SK-N-SH treated with all-trans-retinoic acid at 6 μM for 48 hours (cell line): ENCODE measurements around the gene CHST15.

ENCODE experiments used
- ATAC-seq: fragments of 200-7000 bp; cut with Tn5 transposase; 3 replicates; pipeline ENCODE4 v1.9.1; 2020; ENCODE audit warnings: mild to moderate bottlenecking, moderate library complexity
- ARNTL ChIP-seq: fragments of 450-650 bp; formaldehyde crosslinking; IDR thresholded peaks from 2 replicates; pipeline ENCODE4 v1.5.0; 2020; ENCODE audit warnings: low read depth, mild to moderate bottlenecking, moderate library complexity, borderline replicate concordance
- BACH2 ChIP-seq: fragments of 250-450 bp; sonication (Bioruptor Pico); IDR thresholded peaks from 2 replicates; pipeline ENCODE4 v1.9.0; 2021; ENCODE audit warnings: mild to moderate bottlenecking, borderline replicate concordance
- CSDC2 ChIP-seq: fragments of 250-450 bp; sonication (Bioruptor Pico); IDR thresholded peaks from 2 replicates; pipeline ENCODE4 v1.5.0; 2020; ENCODE audit warnings: mild to moderate bottlenecking, moderate library complexity
- ESRRG ChIP-seq: fragments of 250-450 bp; sonication (Bioruptor Pico); IDR thresholded peaks from 2 replicates; pipeline ENCODE4 v1.6.1; 2021; ENCODE audit warnings: mild to moderate bottlenecking
- GLIS3 ChIP-seq: fragments of 250-450 bp; sonication (Bioruptor Pico); IDR thresholded peaks from 2 replicates; pipeline ENCODE4 v1.5.0; 2020; ENCODE audit warnings: mild to moderate bottlenecking, moderate library complexity
- OSR1 ChIP-seq: fragments of 250-450 bp; sonication (Bioruptor Pico); IDR thresholded peaks from 2 replicates; pipeline ENCODE4 v1.8.0; 2022; ENCODE audit warnings: moderate library complexity, mild to moderate bottlenecking, inconsistent platforms
- PPARA ChIP-seq: fragments of 250-450 bp; sonication (Bioruptor Pico); IDR thresholded peaks from 2 replicates; pipeline ENCODE4 v1.5.0; 2020; ENCODE audit warnings: mild to moderate bottlenecking, borderline replicate concordance
- RARB ChIP-seq: fragments of 250-450 bp; sonication (Bioruptor Pico); IDR thresholded peaks from 2 replicates; pipeline ENCODE4 v1.8.0; 2021; ENCODE audit warnings: mild to moderate bottlenecking, moderate library complexity
- SNAI2 ChIP-seq: fragments of 250-450 bp; sonication (Bioruptor Pico); IDR thresholded peaks from 2 replicates; pipeline ENCODE4 v1.5.0; 2020; ENCODE audit warnings: mild to moderate bottlenecking, moderate library complexity
- ZC3H10 ChIP-seq: fragments of 250-450 bp; sonication (Bioruptor Pico); IDR thresholded peaks from 2 replicates; pipeline ENCODE4 v1.5.1; 2021; ENCODE audit warnings: mild to moderate bottlenecking, moderate library complexity
- ZFP30 ChIP-seq: fragments of 450-650 bp; formaldehyde crosslinking; IDR thresholded peaks from 2 replicates; pipeline ENCODE4 v1.5.0; 2022; ENCODE audit warnings: mild to moderate bottlenecking, moderate library complexity
- ZNF565 ChIP-seq: fragments of 450-650 bp; formaldehyde crosslinking; conservative IDR thresholded peaks from 2 replicates; pipeline ENCODE4 v1.5.0; 2020; ENCODE audit warnings: low read depth, mild to moderate bottlenecking, moderate library complexity
- ZNF70 ChIP-seq: fragments of 450-650 bp; formaldehyde crosslinking; IDR thresholded peaks from 2 replicates; pipeline ENCODE4 v1.5.0; 2020; ENCODE audit warnings: mild to moderate bottlenecking, moderate library complexity
- ZNF8 ChIP-seq: fragments of 450-650 bp; formaldehyde crosslinking; IDR thresholded peaks from 2 replicates; pipeline ENCODE4 v1.5.0; 2020; ENCODE audit warnings: mild to moderate bottlenecking, moderate library complexity
- TF ChIP-seq, protein P1 (sequence below): fragments of 250-450 bp; sonication (Bioruptor Pico); IDR thresholded peaks from 2 replicates; pipeline ENCODE4 v1.5.0; 2020; ENCODE audit warnings: mild to moderate bottlenecking, moderate library complexity
- TF ChIP-seq, protein P2 (sequence below): fragments of 250-450 bp; sonication (Bioruptor Pico); IDR thresholded peaks from 2 replicates; pipeline ENCODE4 v1.8.0; 2021; ENCODE audit warnings: low read depth, mild to moderate bottlenecking, moderate library complexity, borderline replicate concordance
- TF ChIP-seq, protein P3 (sequence below): fragments of 250-450 bp; sonication (Bioruptor Pico); IDR thresholded peaks from 2 replicates; pipeline ENCODE4 v1.5.1; 2021; ENCODE audit warnings: mild to moderate bottlenecking, moderate library complexity
- TF ChIP-seq, protein P4 (sequence below): fragments of 250-450 bp; sonication (Bioruptor Pico); IDR thresholded peaks from 2 replicates; pipeline ENCODE4 v1.5.1; 2020; ENCODE audit warnings: low read depth, mild to moderate bottlenecking, moderate library complexity
- TF ChIP-seq, protein P5 (sequence below): fragments of 250-450 bp; sonication (Bioruptor Pico); IDR thresholded peaks from 2 replicates; pipeline ENCODE4 v1.8.0; 2020; ENCODE audit warnings: mild to moderate bottlenecking, moderate library complexity, borderline replicate concordance

CHST15 gene

DNA sequence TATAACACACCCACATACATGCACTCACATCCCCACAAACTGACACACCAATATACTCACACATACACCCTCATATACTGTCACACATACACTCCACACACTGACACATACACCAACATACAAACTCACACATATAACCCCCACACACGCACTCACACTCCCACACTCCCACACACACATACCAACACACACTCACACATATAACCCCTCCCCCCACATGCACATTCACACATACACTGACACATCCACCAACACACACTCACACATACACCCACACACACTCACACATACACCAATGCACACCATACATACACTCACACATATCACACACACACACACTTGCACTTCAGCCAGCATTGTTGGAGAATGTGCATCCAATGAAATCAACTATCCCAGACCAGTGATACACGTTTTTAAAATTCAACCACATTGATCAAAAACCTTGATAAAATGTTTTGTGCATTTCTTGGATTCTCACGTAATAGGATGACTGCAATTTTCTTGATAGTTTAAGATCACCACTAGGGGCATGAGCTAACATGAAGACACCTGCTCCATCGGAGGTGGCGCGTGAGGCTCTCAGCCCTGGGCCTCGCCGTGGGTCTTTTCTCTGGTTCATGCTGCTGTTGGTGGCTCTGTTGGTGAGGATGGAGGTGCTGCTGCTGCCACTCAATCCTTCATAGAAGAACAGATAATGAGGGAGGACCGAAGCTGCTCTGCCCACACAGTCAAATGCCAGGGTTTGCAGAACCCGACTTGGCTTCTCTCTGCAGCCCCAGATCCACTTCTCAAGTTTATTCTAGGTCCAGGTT, 32.1 kb upstream of the CHST15 start:
- no peak for TF ChIP-seq ZFP30 (CRISPR knock-in tag)
- TF ChIP-seq SNAI2 (CRISPR knock-in tag), result no peak
- no peak for TF ChIP-seq BACH2 (CRISPR knock-in tag)
- no peak for TF ChIP-seq ZNF8 (CRISPR knock-in tag)
- TF ChIP-seq, protein P1, sequence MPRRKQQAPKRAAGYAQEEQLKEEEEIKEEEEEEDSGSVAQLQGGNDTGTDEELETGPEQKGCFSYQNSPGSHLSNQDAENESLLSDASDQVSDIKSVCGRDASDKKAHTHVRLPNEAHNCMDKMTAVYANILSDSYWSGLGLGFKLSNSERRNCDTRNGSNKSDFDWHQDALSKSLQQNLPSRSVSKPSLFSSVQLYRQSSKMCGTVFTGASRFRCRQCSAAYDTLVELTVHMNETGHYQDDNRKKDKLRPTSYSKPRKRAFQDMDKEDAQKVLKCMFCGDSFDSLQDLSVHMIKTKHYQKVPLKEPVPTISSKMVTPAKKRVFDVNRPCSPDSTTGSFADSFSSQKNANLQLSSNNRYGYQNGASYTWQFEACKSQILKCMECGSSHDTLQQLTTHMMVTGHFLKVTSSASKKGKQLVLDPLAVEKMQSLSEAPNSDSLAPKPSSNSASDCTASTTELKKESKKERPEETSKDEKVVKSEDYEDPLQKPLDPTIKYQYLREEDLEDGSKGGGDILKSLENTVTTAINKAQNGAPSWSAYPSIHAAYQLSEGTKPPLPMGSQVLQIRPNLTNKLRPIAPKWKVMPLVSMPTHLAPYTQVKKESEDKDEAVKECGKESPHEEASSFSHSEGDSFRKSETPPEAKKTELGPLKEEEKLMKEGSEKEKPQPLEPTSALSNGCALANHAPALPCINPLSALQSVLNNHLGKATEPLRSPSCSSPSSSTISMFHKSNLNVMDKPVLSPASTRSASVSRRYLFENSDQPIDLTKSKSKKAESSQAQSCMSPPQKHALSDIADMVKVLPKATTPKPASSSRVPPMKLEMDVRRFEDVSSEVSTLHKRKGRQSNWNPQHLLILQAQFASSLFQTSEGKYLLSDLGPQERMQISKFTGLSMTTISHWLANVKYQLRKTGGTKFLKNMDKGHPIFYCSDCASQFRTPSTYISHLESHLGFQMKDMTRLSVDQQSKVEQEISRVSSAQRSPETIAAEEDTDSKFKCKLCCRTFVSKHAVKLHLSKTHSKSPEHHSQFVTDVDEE, result no peak
- TF ChIP-seq, protein P2, sequence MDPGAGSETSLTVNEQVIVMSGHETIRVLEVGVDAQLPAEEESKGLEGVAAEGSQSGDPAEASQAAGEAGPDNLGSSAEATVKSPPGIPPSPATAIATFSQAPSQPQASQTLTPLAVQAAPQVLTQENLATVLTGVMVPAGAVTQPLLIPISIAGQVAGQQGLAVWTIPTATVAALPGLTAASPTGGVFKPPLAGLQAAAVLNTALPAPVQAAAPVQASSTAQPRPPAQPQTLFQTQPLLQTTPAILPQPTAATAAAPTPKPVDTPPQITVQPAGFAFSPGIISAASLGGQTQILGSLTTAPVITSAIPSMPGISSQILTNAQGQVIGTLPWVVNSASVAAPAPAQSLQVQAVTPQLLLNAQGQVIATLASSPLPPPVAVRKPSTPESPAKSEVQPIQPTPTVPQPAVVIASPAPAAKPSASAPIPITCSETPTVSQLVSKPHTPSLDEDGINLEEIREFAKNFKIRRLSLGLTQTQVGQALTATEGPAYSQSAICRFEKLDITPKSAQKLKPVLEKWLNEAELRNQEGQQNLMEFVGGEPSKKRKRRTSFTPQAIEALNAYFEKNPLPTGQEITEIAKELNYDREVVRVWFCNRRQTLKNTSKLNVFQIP, result no peak
- no peak for TF ChIP-seq ZNF70 (CRISPR knock-in tag)
- TF ChIP-seq CSDC2, result no peak
- TF ChIP-seq GLIS3, result no peak
- TF ChIP-seq ESRRG (CRISPR knock-in tag), result no peak
- TF ChIP-seq ZC3H10 (CRISPR knock-in tag), result no peak
- TF ChIP-seq, protein P3, sequence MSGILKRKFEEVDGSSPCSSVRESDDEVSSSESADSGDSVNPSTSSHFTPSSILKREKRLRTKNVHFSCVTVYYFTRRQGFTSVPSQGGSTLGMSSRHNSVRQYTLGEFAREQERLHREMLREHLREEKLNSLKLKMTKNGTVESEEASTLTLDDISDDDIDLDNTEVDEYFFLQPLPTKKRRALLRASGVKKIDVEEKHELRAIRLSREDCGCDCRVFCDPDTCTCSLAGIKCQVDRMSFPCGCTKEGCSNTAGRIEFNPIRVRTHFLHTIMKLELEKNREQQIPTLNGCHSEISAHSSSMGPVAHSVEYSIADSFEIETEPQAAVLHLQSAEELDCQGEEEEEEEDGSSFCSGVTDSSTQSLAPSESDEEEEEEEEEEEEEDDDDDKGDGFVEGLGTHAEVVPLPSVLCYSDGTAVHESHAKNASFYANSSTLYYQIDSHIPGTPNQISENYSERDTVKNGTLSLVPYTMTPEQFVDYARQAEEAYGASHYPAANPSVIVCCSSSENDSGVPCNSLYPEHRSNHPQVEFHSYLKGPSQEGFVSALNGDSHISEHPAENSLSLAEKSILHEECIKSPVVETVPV (CRISPR knock-in tag), result no peak
- TF ChIP-seq, protein P4, sequence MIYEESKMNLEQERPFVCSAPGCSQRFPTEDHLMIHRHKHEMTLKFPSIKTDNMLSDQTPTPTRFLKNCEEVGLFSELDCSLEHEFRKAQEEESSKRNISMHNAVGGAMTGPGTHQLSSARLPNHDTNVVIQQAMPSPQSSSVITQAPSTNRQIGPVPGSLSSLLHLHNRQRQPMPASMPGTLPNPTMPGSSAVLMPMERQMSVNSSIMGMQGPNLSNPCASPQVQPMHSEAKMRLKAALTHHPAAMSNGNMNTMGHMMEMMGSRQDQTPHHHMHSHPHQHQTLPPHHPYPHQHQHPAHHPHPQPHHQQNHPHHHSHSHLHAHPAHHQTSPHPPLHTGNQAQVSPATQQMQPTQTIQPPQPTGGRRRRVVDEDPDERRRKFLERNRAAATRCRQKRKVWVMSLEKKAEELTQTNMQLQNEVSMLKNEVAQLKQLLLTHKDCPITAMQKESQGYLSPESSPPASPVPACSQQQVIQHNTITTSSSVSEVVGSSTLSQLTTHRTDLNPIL (CRISPR knock-in tag), result no peak
- TF ChIP-seq ZNF565, result no peak
- TF ChIP-seq, protein P5, sequence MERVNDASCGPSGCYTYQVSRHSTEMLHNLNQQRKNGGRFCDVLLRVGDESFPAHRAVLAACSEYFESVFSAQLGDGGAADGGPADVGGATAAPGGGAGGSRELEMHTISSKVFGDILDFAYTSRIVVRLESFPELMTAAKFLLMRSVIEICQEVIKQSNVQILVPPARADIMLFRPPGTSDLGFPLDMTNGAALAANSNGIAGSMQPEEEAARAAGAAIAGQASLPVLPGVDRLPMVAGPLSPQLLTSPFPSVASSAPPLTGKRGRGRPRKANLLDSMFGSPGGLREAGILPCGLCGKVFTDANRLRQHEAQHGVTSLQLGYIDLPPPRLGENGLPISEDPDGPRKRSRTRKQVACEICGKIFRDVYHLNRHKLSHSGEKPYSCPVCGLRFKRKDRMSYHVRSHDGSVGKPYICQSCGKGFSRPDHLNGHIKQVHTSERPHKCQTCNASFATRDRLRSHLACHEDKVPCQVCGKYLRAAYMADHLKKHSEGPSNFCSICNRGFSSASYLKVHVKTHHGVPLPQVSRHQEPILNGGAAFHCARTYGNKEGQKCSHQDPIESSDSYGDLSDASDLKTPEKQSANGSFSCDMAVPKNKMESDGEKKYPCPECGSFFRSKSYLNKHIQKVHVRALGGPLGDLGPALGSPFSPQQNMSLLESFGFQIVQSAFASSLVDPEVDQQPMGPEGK (CRISPR knock-in tag), result no peak
- ATAC-seq, result no peak

DNA sequence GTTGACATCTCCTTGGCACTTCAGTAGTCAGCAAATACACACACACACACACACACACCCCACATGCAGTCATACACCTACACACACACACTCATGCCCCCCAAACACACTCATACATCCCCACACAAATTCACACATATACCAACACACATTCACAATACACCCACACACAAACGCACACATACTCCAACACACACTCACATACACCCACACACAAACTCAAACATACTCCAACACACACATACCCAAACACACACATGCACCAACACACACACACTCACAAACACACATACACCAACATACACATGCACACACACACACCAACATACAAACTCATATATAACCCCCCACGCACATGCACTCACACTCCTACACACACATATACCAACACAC, 31.4 kb upstream of the CHST15 start:
- no peak for ATAC-seq
- TF ChIP-seq OSR1 (no peak), PPARA (CRISPR knock-in tag) (no peak), ZNF8 (CRISPR knock-in tag) (no peak), ARNTL (CRISPR knock-in tag) (no peak), ZNF70 (CRISPR knock-in tag) (no peak), CSDC2 (no peak), RARB (CRISPR knock-in tag) (no peak)
- TF ChIP-seq, protein P4 (CRISPR knock-in tag), result no peak
- TF ChIP-seq, protein P5 (CRISPR knock-in tag), result no peak
